Epithelial cell of esophagus (primary cell): ENCODE results near the gene KCNB1.

ENCODE experiments used
- DNase-seq: peaks from one replicate; pipeline ENCODE4 v3.0.0; 2010; ENCODE audit warnings: low read depth
- H3K4me3 ChIP-seq: 2 replicates; pipeline ENCODE4 v1.5.1; 2011; ENCODE audit warnings: mild to moderate bottlenecking, low read length, control low read depth
- CTCF ChIP-seq: IDR thresholded peaks from 2 replicates; pipeline ENCODE4 v1.5.1; 2011; ENCODE audit warnings: low read depth, mild to moderate bottlenecking, low read length, control low read depth, inconsistent platforms; ENCODE audit not compliant: insufficient read depth; ENCODE audit errors: missing control alignments

The KCNB1 gene

GRCh38 chr20:49388744-49389143, 93.7 kb downstream of the KCNB1 start:
- DNase-seq: no peak
- TF ChIP-seq CTCF: no peak

GRCh38 chr20:49387581-49387939, 94.9 kb downstream of the KCNB1 start:
- DNase-seq: no peak
- TF ChIP-seq CTCF: no peak

More at GRCh38 chr20:49388744-49389143, 93.7 kb downstream of the KCNB1 start:
- no peak overlapping the region for H3K4me3 ChIP-seq

GRCh38 chr20:49386848-49387580, 95.5 kb downstream of the KCNB1 start:
- TF ChIP-seq CTCF: no peak
- DNase-seq: peak; percentile 58

More at GRCh38 chr20:49387581-49387939, 94.9 kb downstream of the KCNB1 start:
- H3K4me3 ChIP-seq: no peak overlapping the region

GRCh38 chr20:49385465-49385864, 97.0 kb downstream of the KCNB1 start:
- no peak for TF ChIP-seq CTCF
- H3K4me3 ChIP-seq: no peak overlapping the region
- peak; percentile 30 for DNase-seq

More at GRCh38 chr20:49386848-49387580, 95.5 kb downstream of the KCNB1 start:
- H3K4me3 ChIP-seq: no peak overlapping the region

GRCh38 chr20:49384437-49385434, 97.7 kb downstream of the KCNB1 start:
- peak; percentile 50 for TF ChIP-seq CTCF
- no peak overlapping the region for H3K4me3 ChIP-seq
- DNase-seq: peak; percentile 40

- no peak overlapping the region for H3K4me3 ChIP-seq
- no peak for TF ChIP-seq CTCF
- peak; percentile 92 for DNase-seq
Observed at GRCh38 chr20:49381558-49382493, 100.6 kb downstream of the KCNB1 start.
